DOHH2 (cell line): Measurements from ENCODE around the gene CES4A.

ENCODE experiments used
- EZH2phosphoT487 ChIP-seq: fragments of 200-600 bp; sonication (generic); IDR thresholded peaks from 2 replicates; pipeline ENCODE4 v1.6.1; 2017; ENCODE audit warnings: borderline replicate concordance, mild to moderate bottlenecking, antibody characterized with exemption, low read length, moderate library complexity, mixed read lengths
- TF ChIP-seq, protein P1 (sequence below): fragments of 200-600 bp; sonication (generic); IDR thresholded peaks from one replicate; pipeline ENCODE4 v1.5.1; 2014; ENCODE audit warnings: antibody characterized with exemption, mild to moderate bottlenecking, low read depth, low read length; ENCODE audit not compliant: poor library complexity, severe bottlenecking

DNA sequence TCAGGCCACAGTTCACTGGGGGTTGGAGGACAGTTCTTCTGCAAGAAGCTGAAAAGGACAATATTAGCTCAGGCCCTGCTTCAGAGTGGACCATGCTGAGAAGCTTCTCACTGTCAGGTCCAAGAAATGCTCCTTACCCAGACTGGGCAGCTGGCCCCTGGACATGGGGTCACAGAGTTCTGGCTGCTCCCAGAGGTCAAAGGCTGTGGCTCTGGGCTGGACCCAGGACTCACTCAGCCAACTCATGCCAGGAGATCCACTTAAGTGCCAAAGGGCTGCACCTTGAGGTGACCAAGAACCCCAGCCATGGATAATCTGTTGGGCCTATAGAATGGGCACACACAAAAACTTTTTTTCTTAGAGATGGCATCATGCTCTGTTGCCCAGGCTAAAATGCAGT, 49.0 kb upstream of the CES4A start:
- TF ChIP-seq, protein P1, sequence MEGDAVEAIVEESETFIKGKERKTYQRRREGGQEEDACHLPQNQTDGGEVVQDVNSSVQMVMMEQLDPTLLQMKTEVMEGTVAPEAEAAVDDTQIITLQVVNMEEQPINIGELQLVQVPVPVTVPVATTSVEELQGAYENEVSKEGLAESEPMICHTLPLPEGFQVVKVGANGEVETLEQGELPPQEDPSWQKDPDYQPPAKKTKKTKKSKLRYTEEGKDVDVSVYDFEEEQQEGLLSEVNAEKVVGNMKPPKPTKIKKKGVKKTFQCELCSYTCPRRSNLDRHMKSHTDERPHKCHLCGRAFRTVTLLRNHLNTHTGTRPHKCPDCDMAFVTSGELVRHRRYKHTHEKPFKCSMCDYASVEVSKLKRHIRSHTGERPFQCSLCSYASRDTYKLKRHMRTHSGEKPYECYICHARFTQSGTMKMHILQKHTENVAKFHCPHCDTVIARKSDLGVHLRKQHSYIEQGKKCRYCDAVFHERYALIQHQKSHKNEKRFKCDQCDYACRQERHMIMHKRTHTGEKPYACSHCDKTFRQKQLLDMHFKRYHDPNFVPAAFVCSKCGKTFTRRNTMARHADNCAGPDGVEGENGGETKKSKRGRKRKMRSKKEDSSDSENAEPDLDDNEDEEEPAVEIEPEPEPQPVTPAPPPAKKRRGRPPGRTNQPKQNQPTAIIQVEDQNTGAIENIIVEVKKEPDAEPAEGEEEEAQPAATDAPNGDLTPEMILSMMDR, result no peak
- TF ChIP-seq EZH2phosphoT487, result no peak
